ENCODE measurements around the gene NDUFAB1.
"Not testable (repeated sequence)": the region's sequence is repeated elsewhere in the genome, so short reads cannot be mapped to it uniquely, and the experiment has no call there.

Gene NDUFAB1

DNA sequence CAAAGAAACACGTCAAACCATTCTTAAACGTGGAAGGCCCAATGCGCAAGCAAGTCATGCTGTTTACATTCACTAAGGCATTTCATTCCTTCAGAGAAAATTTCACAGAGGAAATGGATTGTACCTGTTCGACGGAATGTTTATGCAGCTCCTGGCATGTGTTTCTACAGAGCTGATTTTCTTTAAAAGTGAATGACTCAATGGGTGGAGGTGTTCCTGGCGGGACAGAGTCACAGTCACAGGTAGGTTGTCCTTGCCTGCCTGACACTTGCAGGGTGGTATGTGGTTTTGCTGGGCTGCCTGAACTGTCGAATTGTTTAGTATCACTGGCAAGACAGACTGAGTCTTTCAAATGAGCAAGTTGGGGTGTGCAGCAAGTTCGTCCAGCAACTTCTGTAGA lies 33.4 kb upstream of the NDUFAB1 start:
- no peak overlapping the region for H3K27ac ChIP-seq
- no peak for TF ChIP-seq CTCF (conservative IDR thresholded peaks at IDR 0.05; ENCODE audit: low read depth)
- CTCF ChIA-PET: no interaction called here
- peak; percentile 19 for DNase-seq (ENCODE audit: low spot score)
- POLR2A ChIA-PET (ENCODE audit: low non-redundant PET): interaction anchor here (1.0 kb wide), 1 partner anchor 13 kb away, joined by 3 read pairs; no protein-coding TSS in a partner anchor

DNA sequence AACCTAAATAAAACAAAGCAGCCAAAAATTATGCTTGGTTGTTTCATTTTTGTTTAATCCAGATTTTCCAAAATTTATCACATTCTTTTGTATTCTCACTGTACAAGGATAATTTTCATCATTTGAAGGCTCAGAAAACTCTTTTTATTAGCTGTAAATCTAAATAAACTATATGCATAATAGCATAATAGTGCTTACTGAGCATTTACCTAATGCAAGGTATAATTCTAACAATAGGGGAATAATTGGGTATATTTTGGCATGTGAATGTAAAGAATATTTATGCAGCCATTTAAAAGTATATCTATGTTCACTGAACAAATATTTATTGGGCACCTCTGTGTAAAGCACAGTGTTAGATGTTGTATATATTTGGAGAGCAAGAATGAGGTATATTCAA lies 28.0 kb upstream of the NDUFAB1 start:
- no peak for DNase-seq (ENCODE audit: low spot score)
- ChIA-PET CTCF (no interaction called here), POLR2A (ENCODE audit: low non-redundant PET) (no interaction called here)
- no peak for TF ChIP-seq CTCF (conservative IDR thresholded peaks at IDR 0.05; ENCODE audit: low read depth)
- H3K27ac ChIP-seq: no peak overlapping the region

- no peak overlapping the region for H3K27ac ChIP-seq
- no peak for DNase-seq (ENCODE audit: low spot score)
- ChIA-PET CTCF (no interaction called here), POLR2A (ENCODE audit: low non-redundant PET) (no interaction called here)
- no peak for TF ChIP-seq CTCF (conservative IDR thresholded peaks at IDR 0.05; ENCODE audit: low read depth)
These were observed 19.7 kb upstream of the NDUFAB1 start for GRCh38 chr16:23615805-23616204.

- H3K27ac ChIP-seq: no peak overlapping the region
- CTCF ChIA-PET: no interaction called here
These were observed 15.8 kb upstream of the NDUFAB1 start for GRCh38 chr16:23611936-23612335.

GRCh38 chr16:23610905-23611304 lies 14.8 kb upstream of the NDUFAB1 start:
- POLR2A ChIA-PET (ENCODE audit: low non-redundant PET); H3K27ac ChIP-seq; DNase-seq (ENCODE audit: low spot score): not testable (repeated sequence)
- CTCF ChIA-PET: interaction anchor here (0.6 kb wide), 1 partner anchor 57 kb away, joined by 3 read pairs; no protein-coding TSS in a partner anchor

More at GRCh38 chr16:23611936-23612335, 15.8 kb upstream of the NDUFAB1 start:
- no peak for DNase-seq (ENCODE audit: low spot score)
- TF ChIP-seq CTCF (conservative IDR thresholded peaks at IDR 0.05; ENCODE audit: low read depth): no peak
- POLR2A ChIA-PET (ENCODE audit: low non-redundant PET): no interaction called here

- TF ChIP-seq CTCF (conservative IDR thresholded peaks at IDR 0.05; ENCODE audit: low read depth): no peak
- ChIA-PET POLR2A (ENCODE audit: low non-redundant PET) (no interaction called here), CTCF (interaction anchor here (0.6 kb wide), 1 partner anchor 167 kb away, joined by 4 read pairs; no protein-coding TSS in a partner anchor)
- H3K27ac ChIP-seq: no peak overlapping the region
- DNase-seq (ENCODE audit: low spot score): no peak
These were observed 13.8 kb upstream of the NDUFAB1 start for GRCh38 chr16:23609929-23610328.

DNA sequence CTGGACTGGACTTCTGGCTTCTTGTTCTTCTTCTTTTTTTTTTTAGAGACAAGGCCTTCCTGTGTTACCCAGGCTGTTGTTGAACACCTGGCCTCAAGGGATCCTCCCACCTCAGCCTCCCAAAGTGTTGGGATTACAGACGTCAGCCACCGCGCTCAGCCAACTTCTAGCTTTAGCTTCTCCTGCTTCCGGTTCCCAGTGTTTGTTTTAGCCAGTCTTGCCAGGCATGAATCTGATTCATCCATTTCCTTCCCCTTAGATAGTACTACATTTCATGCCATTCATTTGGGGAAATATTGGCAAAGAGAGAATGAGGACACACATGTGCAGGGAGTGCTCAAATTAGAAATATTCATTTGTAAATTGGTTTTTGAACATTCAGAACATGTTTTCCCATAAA lies 12.1 kb upstream of the NDUFAB1 start:
- ChIA-PET CTCF (no interaction called here), POLR2A (ENCODE audit: low non-redundant PET) (no interaction called here)

More for the DNA sequence above, 12.1 kb upstream of the NDUFAB1 start:
- DNase-seq (ENCODE audit: low spot score): peak; percentile 33
- no peak for TF ChIP-seq CTCF (conservative IDR thresholded peaks at IDR 0.05; ENCODE audit: low read depth)
- H3K27ac ChIP-seq: peak overlapping the region; percentile 31; the same call in 1 of the 2 replicates

Measured in RWPE1 (cell line).